A673 (cell line): ENCODE results near the gene ASB13. TPM values are rescaled to one million over a fixed set of nuclear protein-coding genes. Genes with fewer than 3 reads are reported as not detected.

ENCODE experiments used
- BruUV-seq: library from RNA; stranded (reverse); fragments of 400-500 nt; replicated peaks from 2 replicates; lab custom pipeline; 2021; lab: Mats Ljungman, UMichigan
- CTCF ChIA-PET: fragments of 300-600 bp; sonication (Branson Sonifier 250); formaldehyde crosslinking; loops from one replicate; lab custom pipeline; 2022; ENCODE audit warnings: antibody characterized with exemption; lab: Charles Lee
- POLR2A ChIA-PET: fragments of 300-600 bp; sonication (Branson Sonifier 250); formaldehyde crosslinking; loops from one replicate; lab custom pipeline; 2022; ENCODE audit warnings: antibody characterized with exemption; ENCODE audit not compliant: low non-redundant PET; lab: Charles Lee
- DNase-seq: peaks from one replicate; pipeline ENCODE4 v3.0.0-alpha.2; 2015; ENCODE audit warnings: low spot score
- H3K27ac ChIP-seq: fragments of 200-600 bp; sonication (generic); 2 replicates; pipeline ENCODE4 v1.5.1; 2016; ENCODE audit warnings: mixed run types, low read depth, mild to moderate bottlenecking, mixed read lengths, antibody characterized with exemption, low read length; ENCODE audit not compliant: poor library complexity, severe bottlenecking
- H3K27me3 ChIP-seq: fragments of 200-600 bp; sonication (generic); replicated peaks from 2 replicates; pipeline ENCODE4 v1.6.1; 2017; ENCODE audit warnings: mixed run types, low read depth, mild to moderate bottlenecking, mixed read lengths, antibody characterized with exemption, low read length; ENCODE audit not compliant: insufficient read depth, poor library complexity
- H3K36me3 ChIP-seq: fragments of 200-600 bp; sonication (generic); 2 replicates; pipeline ENCODE4 v1.6.1; 2016; ENCODE audit warnings: mixed run types, mild to moderate bottlenecking, mixed read lengths, antibody characterized with exemption, low read length; ENCODE audit not compliant: insufficient read depth, poor library complexity, severe bottlenecking
- H3K4me1 ChIP-seq: fragments of 200-600 bp; sonication (generic); 2 replicates; pipeline ENCODE4 v1.6.1; 2017; ENCODE audit warnings: mixed run types, mild to moderate bottlenecking, mixed read lengths, antibody characterized with exemption, low read length; ENCODE audit not compliant: insufficient read depth, poor library complexity, severe bottlenecking
- H3K4me3 ChIP-seq: fragments of 200-600 bp; sonication (generic); 2 replicates; pipeline ENCODE4 v1.5.1; 2016; ENCODE audit warnings: low read depth, mixed run types, mild to moderate bottlenecking, mixed read lengths, low read length; ENCODE audit not compliant: poor library complexity, severe bottlenecking
- H3K9me3 ChIP-seq: fragments of 200-600 bp; sonication (generic); 2 replicates; pipeline ENCODE4 v1.6.1; 2016; ENCODE audit warnings: mixed run types, low read depth, mild to moderate bottlenecking, mixed read lengths, antibody characterized with exemption, low read length; ENCODE audit not compliant: poor library complexity, severe bottlenecking
- CTCF ChIP-seq: fragments of 300-800, 200-600 bp; sonication (generic); conservative IDR thresholded peaks from 2 replicates; pipeline ENCODE4 v1.5.1; 2017; ENCODE audit warnings: low read depth, mild to moderate bottlenecking, antibody characterized with exemption, low read length, moderate library complexity, mixed read lengths
- EZH2 ChIP-seq: fragments of 200-600 bp; sonication (generic); IDR thresholded peaks from 2 replicates; pipeline ENCODE4 v1.6.1; 2017; ENCODE audit warnings: borderline replicate concordance, low read depth, mild to moderate bottlenecking, mixed read lengths, antibody characterized with exemption, low read length; ENCODE audit not compliant: poor library complexity, severe bottlenecking
- intact Hi-C: fragments of 100-400 bp; cut with micrococcal nuclease; formaldehyde crosslinking; loops from one replicate; pipeline ENCODE4 v1.10.0; 2022; ENCODE audit not compliant: unreplicated experiment
- total RNA-seq: library from RNA; stranded (reverse); gene quantifications from 2 replicates; pipeline ENCODE4 v1.2.3, GENCODE V29; 2021

ASB13 gene
- total RNA-seq, 1 experiment from 2014 or later: 11.9 TPM

- Histone ChIP-seq H3K4me3 (no peak overlapping the region), H3K27ac (no peak overlapping the region), H3K9me3 (no peaks in the 10 kb centered on the region), H3K36me3 (no peaks in the 10 kb centered on the region), H3K27me3 (no peaks in the 10 kb centered on the region), H3K4me1 (no peaks in the 10 kb centered on the region)
- BruUV-seq: no TSS peak
- intact Hi-C loops: no loop called here
- TF ChIP-seq CTCF (no peak), EZH2 (no peak)
- CTCF ChIA-PET: interaction anchor here (0.5 kb wide), 1 partner anchor 22 kb away, joined by 4 read pairs; no protein-coding TSS in a partner anchor
- no peak for DNase-seq
- POLR2A ChIA-PET: no interaction called here
These were observed 15.0 kb downstream of the ASB13 start for GRCh38 chr10:5651388-5651764.

DNA sequence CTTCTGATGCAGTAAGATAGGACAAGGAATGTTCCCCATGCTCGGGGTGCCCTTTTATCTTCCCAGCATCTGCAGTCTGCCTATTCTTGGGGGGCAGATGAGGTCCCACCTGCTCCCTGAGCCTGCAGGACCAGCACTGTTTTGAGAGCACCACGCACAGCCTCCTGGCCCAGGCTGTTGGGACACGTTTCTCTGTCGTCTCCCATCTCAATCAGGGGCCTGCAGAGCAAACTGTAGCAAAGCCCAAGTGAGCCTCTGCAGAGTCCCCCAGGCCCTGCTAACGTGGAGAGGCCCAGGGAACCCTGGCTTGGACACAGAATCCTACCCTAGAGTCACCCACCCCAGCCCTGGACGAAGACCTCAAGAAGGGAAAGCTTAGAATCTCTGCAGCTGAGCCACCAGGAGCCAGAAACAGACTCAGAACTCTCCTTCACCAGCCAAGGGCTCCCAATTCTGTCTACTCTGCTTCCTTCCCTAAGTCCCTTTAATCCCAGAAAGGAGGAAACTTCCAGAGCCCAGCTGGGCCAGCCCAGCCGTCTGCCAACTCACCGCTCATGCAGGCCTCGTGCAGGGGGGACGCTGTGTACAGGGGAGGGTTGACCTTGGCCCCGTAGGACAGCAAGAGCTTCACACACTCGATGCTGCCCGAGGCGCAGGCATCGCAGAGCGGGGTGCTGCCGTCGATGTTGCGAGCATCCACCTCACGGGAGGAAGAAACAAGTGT lies 15.6 kb downstream of the ASB13 start:
- Histone ChIP-seq H3K4me1 (no peaks in the 10 kb centered on the region), H3K27me3 (no peaks in the 10 kb centered on the region), H3K36me3 (no peaks in the 10 kb centered on the region), H3K27ac (no peak overlapping the region), H3K4me3 (no peak overlapping the region), H3K9me3 (no peaks in the 10 kb centered on the region)
- TF ChIP-seq CTCF: no peak
- intact Hi-C loops: no loop called here
- BruUV-seq: no TSS peak
- DNase-seq: no peak
- ChIA-PET CTCF (interaction anchor here (0.5 kb wide), 1 partner anchor 21 kb away, joined by 4 read pairs; no protein-coding TSS in a partner anchor), POLR2A (no interaction called here)

GRCh38 chr10:5649746-5650145 lies 16.6 kb downstream of the ASB13 start:
- no peak for DNase-seq
- no TSS peak for BruUV-seq

More at GRCh38 chr10:5649746-5650145, 16.6 kb downstream of the ASB13 start:
- no peaks in the 10 kb centered on the region for H3K27me3 ChIP-seq
- TF ChIP-seq CTCF (no peak), EZH2 (no peak)
- H3K4me3 ChIP-seq: no peak overlapping the region
- ChIA-PET POLR2A (no interaction called here), CTCF (no interaction called here)
- intact Hi-C loops: no loop called here
- H3K4me1 ChIP-seq: no peaks in the 10 kb centered on the region
- no peaks in the 10 kb centered on the region for H3K9me3 ChIP-seq
- no peaks in the 10 kb centered on the region for H3K36me3 ChIP-seq
- no peak overlapping the region for H3K27ac ChIP-seq
